Measurements from ENCODE around the gene PCDH19.

The PCDH19 gene

DNA sequence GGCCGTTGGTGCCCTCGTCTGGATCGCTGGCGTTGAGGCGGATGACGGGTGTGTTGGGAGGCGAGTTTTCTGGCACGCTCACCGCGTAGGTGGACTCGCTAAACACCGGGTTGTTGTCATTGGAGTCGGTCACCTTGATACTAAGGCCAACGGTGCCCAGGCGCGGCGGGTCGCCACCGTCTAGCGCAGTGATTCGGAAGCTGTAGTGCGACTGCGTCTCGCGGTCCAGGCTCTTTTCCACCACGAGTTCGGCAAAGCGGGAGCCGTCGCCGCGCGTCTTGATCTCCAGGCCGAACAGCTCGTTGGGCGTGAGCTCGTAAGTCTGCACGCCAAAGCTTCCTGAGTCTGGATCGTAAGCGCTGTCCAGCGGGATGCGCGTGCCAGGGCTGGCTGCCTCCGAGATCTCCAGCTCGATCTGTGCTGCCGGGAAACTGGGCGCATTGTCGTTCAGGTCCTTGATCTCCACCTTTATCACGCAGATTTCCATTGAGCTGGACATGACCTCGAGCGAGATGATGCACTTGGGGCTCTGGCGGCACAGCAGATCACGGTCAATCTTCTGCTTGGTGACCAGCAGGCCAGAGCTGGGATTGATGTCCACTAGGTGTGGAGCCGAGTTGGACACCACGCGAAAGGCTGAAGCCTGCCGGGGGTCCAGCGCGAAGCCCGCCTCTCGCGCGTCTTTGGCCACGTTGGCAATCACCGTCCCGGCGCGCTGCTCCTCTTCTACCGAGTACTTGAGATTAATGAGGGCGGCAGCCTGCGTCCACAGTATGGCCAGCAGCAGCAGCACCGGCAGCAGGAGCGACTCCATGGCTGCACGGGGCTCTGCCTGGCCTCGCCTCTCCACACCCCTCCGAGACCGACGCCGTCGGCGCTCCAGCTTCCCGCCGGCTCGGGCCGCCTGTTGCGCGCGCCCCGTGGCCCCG is 2.0 kb downstream of the PCDH19 start:
- no peak overlapping the region for H3K4me3 ChIP-seq (ENCODE audit: low read depth, low read length)
- no peak for TF ChIP-seq CTCF (IDR thresholded peaks at IDR 0.05; ENCODE audit: low read depth, low read length)
- TF ChIP-seq, protein P1, sequence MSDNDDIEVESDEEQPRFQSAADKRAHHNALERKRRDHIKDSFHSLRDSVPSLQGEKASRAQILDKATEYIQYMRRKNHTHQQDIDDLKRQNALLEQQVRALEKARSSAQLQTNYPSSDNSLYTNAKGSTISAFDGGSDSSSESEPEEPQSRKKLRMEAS (IDR thresholded peaks at IDR 0.05; ENCODE audit: low read depth, low read length), result no peak
- no peak for TF ChIP-seq POLR2A (IDR thresholded peaks at IDR 0.05; ENCODE audit: extremely low read depth, insufficient read length)
- no peak for TF ChIP-seq MYC (IDR thresholded peaks at IDR 0.05; ENCODE audit: low read depth, low read length)
- DNase-seq (ENCODE audit: low read depth), result no peak

DNA sequence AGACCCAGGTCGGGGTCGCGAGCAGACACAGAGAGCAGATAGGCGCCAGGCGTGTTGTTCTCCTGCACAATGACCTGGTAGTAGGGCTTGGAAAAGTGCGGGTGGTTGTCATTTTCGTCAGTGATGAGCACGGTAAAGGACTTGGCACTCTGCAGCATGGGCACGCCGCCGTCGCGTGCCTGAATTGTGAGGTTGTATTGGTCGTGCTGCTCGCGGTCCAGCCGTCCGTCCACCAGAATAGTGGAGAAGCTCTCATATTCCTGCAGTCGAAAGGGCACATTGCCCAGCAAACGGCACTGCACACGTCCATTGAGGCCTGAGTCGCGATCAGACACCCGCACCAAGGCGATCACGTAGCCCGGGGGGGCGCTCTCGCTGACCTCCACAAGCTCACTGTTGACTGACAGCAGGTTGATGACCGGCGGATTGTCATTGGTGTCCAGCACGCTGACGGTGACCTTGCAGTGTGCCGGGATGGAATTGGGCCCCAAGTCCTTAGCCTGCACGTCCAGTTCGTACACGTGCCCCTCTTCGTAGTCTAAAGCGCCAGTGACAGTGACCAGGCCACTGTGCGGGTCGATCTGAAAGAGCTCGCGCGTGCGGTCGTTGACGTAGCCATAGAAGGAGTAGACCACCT is 2.8 kb downstream of the PCDH19 start:
- H3K4me3 ChIP-seq (ENCODE audit: low read depth, low read length), result no peak overlapping the region

DNA sequence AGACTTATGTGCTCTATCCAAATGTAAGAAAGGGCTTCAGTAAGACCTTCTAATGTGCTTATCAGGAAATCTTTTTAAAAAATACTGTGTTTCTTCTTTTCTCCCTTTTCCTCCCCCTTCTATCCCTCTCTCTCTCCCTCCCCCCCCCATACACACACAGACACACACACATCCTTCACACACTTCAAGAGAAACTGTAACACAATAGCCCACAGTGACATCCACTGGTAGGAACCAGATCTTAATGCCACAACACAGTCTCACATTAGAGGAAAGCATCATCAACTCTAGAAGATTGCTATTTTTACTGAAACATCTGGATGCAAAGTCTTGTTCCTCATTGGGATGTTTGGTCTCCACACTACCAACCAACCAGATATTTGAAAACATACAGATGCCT is 4.6 kb downstream of the PCDH19 start:
- DNase-seq (ENCODE audit: low read depth), result no peak
- no peak for TF ChIP-seq POLR2A (IDR thresholded peaks at IDR 0.05; ENCODE audit: extremely low read depth, insufficient read length)
- no peak for TF ChIP-seq MYC (IDR thresholded peaks at IDR 0.05; ENCODE audit: low read depth, low read length)
- no peak for TF ChIP-seq CTCF (IDR thresholded peaks at IDR 0.05; ENCODE audit: low read depth, low read length)
- no peak overlapping the region for H3K4me3 ChIP-seq (ENCODE audit: low read depth, low read length)

More for the DNA sequence above, 2.8 kb downstream of the PCDH19 start:
- TF ChIP-seq CTCF (IDR thresholded peaks at IDR 0.05; ENCODE audit: low read depth, low read length) (no peak), MYC (IDR thresholded peaks at IDR 0.05; ENCODE audit: low read depth, low read length) (no peak), POLR2A (IDR thresholded peaks at IDR 0.05; ENCODE audit: extremely low read depth, insufficient read length) (no peak)
- TF ChIP-seq, protein P1 (IDR thresholded peaks at IDR 0.05; ENCODE audit: low read depth, low read length), result no peak
- DNase-seq (ENCODE audit: low read depth), result no peak

GRCh38 chrX:100404851-100405250 is 5.2 kb downstream of the PCDH19 start:
- no peak overlapping the region for H3K4me3 ChIP-seq (ENCODE audit: low read depth, low read length)
- TF ChIP-seq, protein P1 (IDR thresholded peaks at IDR 0.05; ENCODE audit: low read depth, low read length), result no peak
- TF ChIP-seq MYC (IDR thresholded peaks at IDR 0.05; ENCODE audit: low read depth, low read length) (no peak), CTCF (IDR thresholded peaks at IDR 0.05; ENCODE audit: low read depth, low read length) (no peak)
- no peak for DNase-seq (ENCODE audit: low read depth)

GRCh38 chrX:100395781-100396180 is 14.3 kb downstream of the PCDH19 start:
- DNase-seq (ENCODE audit: low read depth), result no peak
- H3K4me3 ChIP-seq (ENCODE audit: low read depth, low read length), result no peak overlapping the region
- TF ChIP-seq CTCF (IDR thresholded peaks at IDR 0.05; ENCODE audit: low read depth, low read length) (no peak), POLR2A (IDR thresholded peaks at IDR 0.05; ENCODE audit: extremely low read depth, insufficient read length) (no peak), MYC (IDR thresholded peaks at IDR 0.05; ENCODE audit: low read depth, low read length) (no peak)
- TF ChIP-seq, protein P1 (IDR thresholded peaks at IDR 0.05; ENCODE audit: low read depth, low read length), result no peak
